ENCODE data around the gene TADA2A.

TADA2A gene

DNA sequence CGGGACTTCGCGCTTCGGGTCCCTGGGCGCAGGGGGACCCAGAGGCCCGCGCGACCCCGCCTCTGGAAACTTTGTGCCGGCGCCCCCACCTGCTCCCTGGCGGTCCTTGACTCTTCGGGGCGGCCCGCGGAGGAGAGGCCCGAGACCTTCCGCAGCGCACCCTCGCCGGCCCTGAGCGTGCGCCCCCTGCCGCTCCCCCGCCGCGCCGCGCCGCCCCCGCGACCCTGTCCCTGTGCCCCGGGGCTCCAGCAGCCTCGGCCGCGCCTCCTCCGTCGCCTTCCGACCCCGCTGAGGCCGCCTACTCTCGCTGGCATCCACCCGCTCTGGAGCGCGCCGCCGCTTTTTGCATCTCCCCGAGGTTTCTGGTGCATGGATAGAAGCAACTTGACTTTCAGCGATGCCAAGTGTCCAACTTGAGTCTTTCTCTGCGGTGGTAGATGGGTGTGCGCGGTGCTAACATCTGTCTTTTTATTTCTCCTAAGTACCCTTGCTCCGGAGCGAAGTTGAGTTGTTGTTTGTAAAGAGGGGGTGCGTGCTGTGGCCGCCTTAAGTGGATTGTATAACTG is 83.4 kb downstream of the TADA2A start:
- peak overlapping the region; percentile 38; the same call in 1 of the 2 replicates for H3K9ac ChIP-seq
- H3K4me1 ChIP-seq (ENCODE audit: low read depth, poor library complexity, severe bottlenecking), result peaks cover 21% of the 10 kb centered on the region
- peaks cover 17% of the 10 kb centered on the region; the same call in 1 of the 2 replicates for H3K79me2 ChIP-seq (ENCODE audit: insufficient read depth, low read depth)
- H3K27ac ChIP-seq, result no peak overlapping the region
- no peaks in the 10 kb centered on the region for H4K20me1 ChIP-seq (ENCODE audit: insufficient read depth)
- no peak overlapping the region for H3K4me3 ChIP-seq (IDR thresholded peaks at IDR 0.05; ENCODE audit: insufficient read depth, low read depth, low read length)
- peak overlapping the region; percentile 55 for H2AFZ ChIP-seq (ENCODE audit: low read depth)
- H3K4me2 ChIP-seq, result peak overlapping the region; percentile 75
- H3K36me3 ChIP-seq (ENCODE audit: insufficient read depth), result no peaks in the 10 kb centered on the region
- TF ChIP-seq, protein P1, sequence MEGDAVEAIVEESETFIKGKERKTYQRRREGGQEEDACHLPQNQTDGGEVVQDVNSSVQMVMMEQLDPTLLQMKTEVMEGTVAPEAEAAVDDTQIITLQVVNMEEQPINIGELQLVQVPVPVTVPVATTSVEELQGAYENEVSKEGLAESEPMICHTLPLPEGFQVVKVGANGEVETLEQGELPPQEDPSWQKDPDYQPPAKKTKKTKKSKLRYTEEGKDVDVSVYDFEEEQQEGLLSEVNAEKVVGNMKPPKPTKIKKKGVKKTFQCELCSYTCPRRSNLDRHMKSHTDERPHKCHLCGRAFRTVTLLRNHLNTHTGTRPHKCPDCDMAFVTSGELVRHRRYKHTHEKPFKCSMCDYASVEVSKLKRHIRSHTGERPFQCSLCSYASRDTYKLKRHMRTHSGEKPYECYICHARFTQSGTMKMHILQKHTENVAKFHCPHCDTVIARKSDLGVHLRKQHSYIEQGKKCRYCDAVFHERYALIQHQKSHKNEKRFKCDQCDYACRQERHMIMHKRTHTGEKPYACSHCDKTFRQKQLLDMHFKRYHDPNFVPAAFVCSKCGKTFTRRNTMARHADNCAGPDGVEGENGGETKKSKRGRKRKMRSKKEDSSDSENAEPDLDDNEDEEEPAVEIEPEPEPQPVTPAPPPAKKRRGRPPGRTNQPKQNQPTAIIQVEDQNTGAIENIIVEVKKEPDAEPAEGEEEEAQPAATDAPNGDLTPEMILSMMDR (conservative IDR thresholded peaks at IDR 0.05; ENCODE audit: low read depth, low read length), result no peak
- no peaks in the 10 kb centered on the region for H3K27me3 ChIP-seq (ENCODE audit: insufficient read depth, low read depth)

DNA sequence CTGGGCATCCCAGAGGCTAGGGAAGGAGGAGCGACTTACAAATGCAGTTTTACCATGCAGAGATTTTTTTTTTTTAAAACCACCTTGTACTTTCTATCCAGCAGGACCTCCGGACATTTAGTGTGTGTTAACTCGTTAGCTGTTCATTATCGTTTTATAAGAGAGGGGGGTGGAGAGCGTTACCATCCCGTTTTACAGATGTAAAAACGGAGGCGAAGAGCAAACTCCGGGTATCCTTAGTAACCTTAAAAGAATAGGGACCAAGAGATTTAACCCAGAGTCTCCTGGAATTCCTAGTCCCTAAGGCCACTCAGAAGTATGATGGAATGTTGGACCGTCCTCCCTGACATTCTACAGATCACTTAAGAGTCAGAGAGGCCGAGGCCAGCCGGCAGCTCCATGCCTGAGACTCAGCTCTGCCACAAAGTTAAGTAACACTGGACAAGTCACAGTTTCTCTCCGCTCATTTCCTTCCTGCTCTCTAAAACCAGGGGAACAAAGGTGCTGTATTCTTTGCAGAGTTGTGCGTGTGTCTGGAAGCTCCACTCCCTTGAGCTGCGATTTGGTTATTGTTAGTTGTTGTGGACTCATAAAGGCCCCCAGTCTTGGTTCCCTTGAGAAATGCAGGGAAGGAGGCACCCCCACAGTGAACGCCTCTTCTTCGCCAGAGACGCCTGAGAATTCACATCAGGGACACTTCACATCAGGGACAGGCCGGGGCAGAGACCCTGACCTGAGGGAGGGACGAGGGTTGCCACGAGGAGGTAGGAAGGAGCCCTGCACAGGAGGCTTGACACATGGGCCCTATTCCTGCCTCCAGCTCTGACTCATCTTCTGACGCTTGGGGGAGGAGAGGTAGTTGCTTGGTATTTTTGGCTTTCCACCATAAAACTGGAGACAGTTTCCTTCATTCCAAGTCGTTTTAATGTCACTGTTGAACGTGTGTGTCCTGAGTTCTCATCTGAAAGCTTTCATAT is 84.2 kb downstream of the TADA2A start:
- Histone ChIP-seq H3K4me3 (IDR thresholded peaks at IDR 0.05; ENCODE audit: insufficient read depth, low read depth, low read length) (no peak overlapping the region), H4K20me1 (ENCODE audit: insufficient read depth) (no peaks in the 10 kb centered on the region), H3K4me1 (ENCODE audit: low read depth, poor library complexity, severe bottlenecking) (peaks cover 21% of the 10 kb centered on the region), H3K27ac (no peak overlapping the region), H3K9ac (no peak overlapping the region), H3K4me2 (peak overlapping the region; percentile 75), H3K36me3 (ENCODE audit: insufficient read depth) (no peaks in the 10 kb centered on the region), H3K79me2 (ENCODE audit: insufficient read depth, low read depth) (peaks cover 22% of the 10 kb centered on the region; the same call in 1 of the 2 replicates), H2AFZ (ENCODE audit: low read depth) (no peak overlapping the region), H3K27me3 (ENCODE audit: insufficient read depth, low read depth) (no peaks in the 10 kb centered on the region)
- TF ChIP-seq, protein P1 (conservative IDR thresholded peaks at IDR 0.05; ENCODE audit: low read depth, low read length), result no peak

DNA sequence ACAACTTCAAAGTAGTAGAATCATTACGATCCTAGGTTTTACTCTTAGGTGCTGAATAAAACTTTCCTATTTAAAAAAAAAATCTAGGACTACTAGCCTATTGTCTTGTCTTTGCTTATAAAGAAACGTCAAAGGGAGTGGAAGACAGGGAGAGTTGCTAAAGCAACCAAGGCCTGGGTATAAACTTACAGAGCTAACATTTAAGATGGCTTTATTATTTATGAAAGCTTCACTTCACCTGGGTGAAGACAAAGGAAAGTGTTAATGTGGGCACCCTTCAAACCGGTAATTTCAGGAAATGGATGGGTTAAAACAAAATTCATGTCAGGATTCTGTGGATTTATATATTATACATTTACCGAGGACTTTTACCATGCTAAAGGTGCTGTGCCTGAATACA is 85.5 kb downstream of the TADA2A start:
- no peak overlapping the region for H3K4me2 ChIP-seq
- no peak overlapping the region for H3K4me3 ChIP-seq (IDR thresholded peaks at IDR 0.05; ENCODE audit: insufficient read depth, low read depth, low read length)
- TF ChIP-seq, protein P1 (conservative IDR thresholded peaks at IDR 0.05; ENCODE audit: low read depth, low read length), result no peak
- H3K27me3 ChIP-seq (ENCODE audit: insufficient read depth, low read depth), result no peaks in the 10 kb centered on the region
- H3K4me1 ChIP-seq (ENCODE audit: low read depth, poor library complexity, severe bottlenecking), result peaks cover 21% of the 10 kb centered on the region
- no peak overlapping the region for H2AFZ ChIP-seq (ENCODE audit: low read depth)
- no peak overlapping the region for H3K27ac ChIP-seq
- no peak overlapping the region for H3K9ac ChIP-seq
- peaks cover 24% of the 10 kb centered on the region; the same call in 1 of the 2 replicates for H3K79me2 ChIP-seq (ENCODE audit: insufficient read depth, low read depth)
- no peaks in the 10 kb centered on the region for H4K20me1 ChIP-seq (ENCODE audit: insufficient read depth)
- no peaks in the 10 kb centered on the region for H3K36me3 ChIP-seq (ENCODE audit: insufficient read depth)

DNA sequence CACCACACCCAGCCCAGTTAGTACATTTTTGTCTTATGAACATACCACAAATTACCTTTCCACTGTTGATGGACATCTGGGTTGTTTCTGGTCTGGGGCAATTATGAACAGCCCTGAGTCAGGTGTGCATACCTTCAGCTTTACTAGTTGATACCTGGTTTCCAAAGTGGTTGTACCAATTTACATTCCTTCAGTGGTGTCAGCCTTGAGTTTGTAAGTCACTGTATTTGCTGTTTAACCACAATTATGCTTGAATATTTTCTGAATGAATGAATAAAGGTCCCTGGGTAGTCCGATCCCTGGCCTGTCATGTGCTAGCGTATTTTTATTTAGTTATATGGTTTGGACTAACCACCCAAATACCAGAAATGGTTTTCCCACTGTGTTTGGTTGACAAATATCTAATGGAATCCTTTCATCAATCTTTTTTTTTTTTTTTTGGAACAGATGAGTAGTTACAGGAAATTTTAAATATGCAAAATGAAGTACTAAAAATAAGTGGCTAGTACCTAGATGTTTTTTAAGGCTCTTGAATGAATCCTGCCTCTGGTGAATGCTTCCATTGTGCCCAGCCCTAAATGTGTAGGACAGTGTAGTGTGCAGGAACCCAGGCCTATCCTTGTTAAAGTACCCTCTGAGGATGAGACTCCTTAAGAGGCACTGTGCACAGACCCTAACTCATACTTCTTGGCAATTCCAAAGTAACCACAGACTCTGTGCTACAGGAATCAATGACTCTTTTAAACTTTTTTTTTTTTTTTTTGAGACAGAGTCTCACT is 86.8 kb downstream of the TADA2A start:
- Histone ChIP-seq H2AFZ (ENCODE audit: low read depth) (no peak overlapping the region), H3K4me3 (IDR thresholded peaks at IDR 0.05; ENCODE audit: insufficient read depth, low read depth, low read length) (no peak overlapping the region), H3K36me3 (ENCODE audit: insufficient read depth) (no peaks in the 10 kb centered on the region), H3K9ac (no peak overlapping the region), H3K4me2 (no peak overlapping the region), H4K20me1 (ENCODE audit: insufficient read depth) (no peaks in the 10 kb centered on the region), H3K79me2 (ENCODE audit: insufficient read depth, low read depth) (peaks cover 24% of the 10 kb centered on the region; the same call in 1 of the 2 replicates), H3K4me1 (ENCODE audit: low read depth, poor library complexity, severe bottlenecking) (peaks cover 10% of the 10 kb centered on the region), H3K27me3 (ENCODE audit: insufficient read depth, low read depth) (no peaks in the 10 kb centered on the region), H3K27ac (no peak overlapping the region)
- TF ChIP-seq, protein P1 (conservative IDR thresholded peaks at IDR 0.05; ENCODE audit: low read depth, low read length), result no peak

Measured in KMS-11 (cell line).